ENCODE measurements around the gene BARHL1.

Gene BARHL1

DNA sequence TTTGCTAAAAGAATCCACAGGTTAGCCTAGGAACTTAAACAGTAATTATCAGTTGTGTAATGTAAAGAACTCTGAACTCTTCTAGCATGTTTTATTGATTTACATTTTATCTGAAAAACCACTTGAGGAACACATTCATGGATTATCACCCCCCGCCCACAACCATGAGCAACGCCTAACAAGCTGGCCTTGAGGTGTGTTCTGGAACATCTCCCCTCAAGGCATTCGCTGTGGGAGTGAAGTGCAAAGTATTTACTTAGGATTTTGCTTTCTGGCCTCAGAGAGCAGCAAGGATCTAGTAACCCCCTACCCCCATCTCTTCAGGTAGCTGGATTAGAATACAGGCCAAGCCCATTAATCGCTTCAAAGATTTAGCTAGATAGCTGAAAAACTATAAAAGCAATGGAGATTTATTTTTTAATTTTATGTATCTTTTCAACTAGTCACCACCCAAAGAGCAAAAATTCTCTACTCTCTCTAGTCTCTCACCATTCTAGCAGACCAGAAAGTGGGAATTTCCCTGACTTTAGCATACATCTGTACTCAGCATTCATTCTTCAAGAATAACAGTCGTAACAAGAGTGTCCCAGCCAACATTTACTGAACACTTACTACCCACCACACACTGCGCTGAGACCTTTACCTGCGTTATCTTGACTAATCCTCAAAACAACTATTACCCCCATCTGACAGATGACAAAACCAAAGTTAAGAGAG, 50.2 kb downstream of the BARHL1 start:
- ATAC-seq, result no peak
- Mint-ChIP-seq H3K27me3 (no peaks in the 10 kb centered on the region), H3K9me3 (no peaks in the 10 kb centered on the region), H3K4me1 (no peaks in the 10 kb centered on the region), H3K27ac (no peak overlapping the region), H3K36me3 (peaks cover 82% of the 10 kb centered on the region), H3K4me3 (no peak overlapping the region)

DNA sequence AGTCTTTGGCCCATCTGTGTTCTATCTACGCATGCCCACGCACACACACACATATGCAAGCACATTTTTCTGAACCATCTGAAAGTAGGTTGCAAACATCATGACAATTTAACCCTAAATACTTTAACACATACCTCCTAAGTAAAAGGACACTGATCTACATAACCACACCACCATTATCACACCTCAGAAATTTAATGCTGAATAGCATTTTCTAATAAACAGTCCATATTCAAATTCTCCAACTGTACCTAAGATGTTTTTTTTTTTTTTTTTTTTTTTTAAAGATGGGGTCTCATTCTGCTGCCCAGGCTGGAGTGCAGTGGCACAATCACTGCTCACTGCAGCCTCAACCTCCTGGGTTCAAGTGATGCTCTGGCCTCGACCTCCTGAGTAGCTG, 51.9 kb downstream of the BARHL1 start:
- Mint-ChIP-seq H3K4me1 (no peaks in the 10 kb centered on the region), H3K36me3 (peaks cover 79% of the 10 kb centered on the region), H3K27me3 (no peaks in the 10 kb centered on the region), H3K9me3 (no peaks in the 10 kb centered on the region), H3K27ac (no peak overlapping the region), H3K4me3 (no peak overlapping the region)
- no peak for ATAC-seq

DNA sequence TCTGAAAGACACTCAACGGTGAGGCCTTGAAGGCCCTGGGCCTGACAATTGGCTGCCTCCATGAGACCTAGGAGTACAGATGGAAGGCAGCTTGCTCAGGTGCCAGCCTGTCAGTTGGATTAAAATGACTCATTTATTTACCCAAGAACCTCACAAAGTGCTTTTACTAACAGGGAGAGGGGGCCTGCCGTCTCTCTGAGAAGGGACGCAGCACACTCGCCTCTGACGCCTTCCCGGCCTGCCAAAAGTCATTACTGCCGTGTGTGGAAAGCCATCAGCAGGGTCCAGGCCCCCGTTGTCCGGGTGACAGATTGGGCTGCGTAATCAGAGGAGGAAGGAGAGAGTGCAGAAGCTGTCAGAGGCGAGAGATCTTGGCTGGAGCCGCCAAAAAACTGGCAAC, 54.9 kb downstream of the BARHL1 start:
- H3K27me3 Mint-ChIP-seq, result no peaks in the 10 kb centered on the region
- no peaks in the 10 kb centered on the region for H3K9me3 Mint-ChIP-seq
- ATAC-seq, result no peak
- no peak overlapping the region for H3K4me3 Mint-ChIP-seq
- no peaks in the 10 kb centered on the region for H3K4me1 Mint-ChIP-seq
- H3K36me3 Mint-ChIP-seq, result peaks cover 75% of the 10 kb centered on the region
- no peak overlapping the region for H3K27ac Mint-ChIP-seq

DNA sequence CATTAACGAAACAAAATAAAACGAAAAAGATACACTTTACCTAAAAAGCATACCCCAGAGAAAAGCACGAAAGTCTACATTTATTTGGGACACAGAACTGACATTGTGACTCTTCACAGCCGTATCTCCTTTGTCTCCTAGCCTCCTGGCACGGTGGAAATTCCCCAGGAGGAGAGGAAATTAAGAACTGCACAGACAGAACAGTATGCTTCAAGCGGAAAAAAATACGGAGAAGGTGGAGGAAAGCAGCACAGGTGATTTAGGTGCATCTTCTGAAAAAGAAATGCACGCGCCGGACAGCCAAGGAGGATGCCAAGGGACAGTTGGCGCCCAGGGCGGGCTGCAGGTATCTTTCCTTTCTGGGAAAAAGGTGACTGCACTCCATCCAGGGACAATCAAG, 55.4 kb downstream of the BARHL1 start:
- Mint-ChIP-seq H3K27me3 (no peaks in the 10 kb centered on the region), H3K27ac (no peak overlapping the region), H3K36me3 (peaks cover 72% of the 10 kb centered on the region), H3K9me3 (no peaks in the 10 kb centered on the region), H3K4me3 (no peak overlapping the region), H3K4me1 (no peaks in the 10 kb centered on the region)
- ATAC-seq, result no peak

DNA sequence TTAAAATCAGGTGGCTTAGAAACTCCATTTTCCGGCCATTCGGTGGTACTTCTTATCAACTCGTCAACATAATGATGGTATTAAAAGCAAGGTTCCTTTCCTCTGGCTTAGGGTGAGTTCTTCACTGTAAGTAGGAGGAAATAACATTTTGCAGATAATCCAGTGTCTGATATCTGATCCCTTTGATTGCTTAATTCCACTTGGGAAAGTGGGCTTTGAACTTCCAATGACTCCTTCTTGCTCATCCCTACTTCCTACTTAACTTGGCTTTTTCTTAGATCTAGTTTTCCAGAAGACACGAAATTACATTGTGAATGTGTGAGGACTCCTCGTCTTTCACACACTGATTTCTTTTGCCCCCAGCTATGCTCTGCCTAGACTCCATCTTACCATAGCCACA, 55.8 kb downstream of the BARHL1 start:
- Mint-ChIP-seq H3K27me3 (no peaks in the 10 kb centered on the region), H3K27ac (no peak overlapping the region), H3K4me1 (no peaks in the 10 kb centered on the region), H3K9me3 (no peaks in the 10 kb centered on the region), H3K36me3 (peaks cover 72% of the 10 kb centered on the region), H3K4me3 (no peak overlapping the region)
- ATAC-seq, result no peak

DNA sequence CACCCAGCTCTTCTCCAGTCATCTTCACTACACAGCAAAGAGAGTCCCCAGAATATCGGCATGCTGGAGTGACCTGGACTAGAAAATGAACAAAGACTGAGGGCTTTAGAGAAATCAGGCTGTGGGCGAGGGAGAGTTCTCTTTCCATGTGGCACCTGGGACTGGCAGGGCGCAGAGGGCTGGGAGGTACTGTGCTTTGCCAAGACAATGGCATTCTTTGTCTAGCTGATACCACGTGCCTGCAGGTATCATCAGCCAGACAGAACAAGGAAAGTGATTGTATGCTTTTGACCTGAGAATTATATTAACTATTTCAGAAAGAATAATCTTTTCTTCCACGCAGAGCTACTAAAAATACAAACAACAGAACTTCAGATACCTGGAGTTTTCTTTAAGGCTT, 56.9 kb downstream of the BARHL1 start:
- no peak overlapping the region for H3K4me3 Mint-ChIP-seq
- no peaks in the 10 kb centered on the region for H3K9me3 Mint-ChIP-seq
- H3K27me3 Mint-ChIP-seq, result no peaks in the 10 kb centered on the region
- no peak overlapping the region for H3K27ac Mint-ChIP-seq
- no peak for ATAC-seq
- H3K36me3 Mint-ChIP-seq, result peaks cover 68% of the 10 kb centered on the region
- no peaks in the 10 kb centered on the region for H3K4me1 Mint-ChIP-seq

Data from stimulated activated memory B cell treated with anti-CD40 and anti-IgM and Interleukin-4, amounts not matched to agents 10 μg/mL and 1 μg/mL and 100 μg/mL, for 72 hours (primary cell).